Muscle of leg (tissue), 11 donors: ENCODE data around the gene CIT. TPM values are rescaled to one million over a fixed set of nuclear protein-coding genes. Genes with fewer than 3 reads are reported as not detected.
"Not testable (repeated sequence)": the region's sequence is repeated elsewhere in the genome, so short reads cannot be mapped to it uniquely, and the experiment has no call there.

Source experiments
- DNase-seq: peaks from one replicate; pipeline ENCODE4 v3.0.0; 2013
- H3K27ac ChIP-seq: one replicate; pipeline ENCODE4 v1.5.1; 2013; ENCODE audit warnings: mild to moderate bottlenecking, low read length, control low read depth
- H3K27me3 ChIP-seq: one replicate; pipeline ENCODE4 v1.6.1; 2013; ENCODE audit warnings: low read length; ENCODE audit not compliant: control insufficient read depth, insufficient read depth
- H3K36me3 ChIP-seq: one replicate; pipeline ENCODE4 v1.6.1; 2013; ENCODE audit warnings: low read length; ENCODE audit not compliant: control insufficient read depth, insufficient read depth
- H3K4me1 ChIP-seq: one replicate; pipeline ENCODE4 v1.6.1; 2013; ENCODE audit warnings: low read length; ENCODE audit not compliant: control insufficient read depth, insufficient read depth
- H3K4me3 ChIP-seq: one replicate; pipeline ENCODE4 v1.5.1; 2013; ENCODE audit warnings: low read length, control low read depth
- H3K9me3 ChIP-seq: replicated peaks from 2 replicates; pipeline ENCODE4 v1.6.1; 2013; ENCODE audit warnings: low read depth, low read length; ENCODE audit not compliant: control insufficient read depth
- WGBS: methylation state at CpG from one replicate; pipeline ENCODE4 v1.1.5; 2013; ENCODE audit warnings: missing lambda C conversion rate; ENCODE audit not compliant: insufficient coverage; 5-methylcytosine and 5-hydroxymethylcytosine counted together
- polyA plus RNA-seq, 8 donors: library from polyadenylated mRNA; unstranded; fragments of 120-200 nt; gene quantifications; one replicate each; pipeline versions ENCODE4 v1.2.1 to v1.2.3, GENCODE V29; 2013; ENCODE audit warnings: inconsistent platforms in 1 of 8, low replicate concordance in 1 of 8; ENCODE audit not compliant: insufficient read length in 8 of 8, insufficient read depth in 1 of 8
- total RNA-seq: library from RNA; stranded (reverse); fragments of 120-200 nt; gene quantifications from one replicate; pipeline ENCODE4 v1.2.4, GENCODE V29; 2013

CIT gene
- total and polyA plus RNA-seq, 9 donors: 5.8 to 12.3 (median 9.2) TPM

GRCh38 chr12:119666226-119666795 is 210.8 kb downstream of the CIT start:
- Histone ChIP-seq H3K4me1 (peaks cover 5% of the 10 kb centered on the region), H3K27ac (no peak overlapping the region), H3K9me3 (no peaks in the 10 kb centered on the region), H3K4me3 (no peak overlapping the region), H3K27me3 (no peaks in the 10 kb centered on the region), H3K36me3 (peaks cover 3% of the 10 kb centered on the region)
- no CpG with 5 or more reads among the region's 2 CpGs for WGBS
- DNase-seq: no peak

- Histone ChIP-seq H3K27ac (no peak overlapping the region), H3K9me3 (no peaks in the 10 kb centered on the region), H3K36me3 (peaks cover 2% of the 10 kb centered on the region), H3K4me3 (no peak overlapping the region), H3K27me3 (no peaks in the 10 kb centered on the region), H3K4me1 (peaks cover 5% of the 10 kb centered on the region)
- DNase-seq: no peak
- WGBS: 77% methylated on average over 2 of the region's 4 CpGs
Observed at GRCh38 chr12:119665164-119665929, 211.8 kb downstream of the CIT start.

GRCh38 chr12:119664642-119665041 is 212.5 kb downstream of the CIT start:
- Histone ChIP-seq H3K9me3 (no peaks in the 10 kb centered on the region), H3K27me3 (no peaks in the 10 kb centered on the region), H3K4me3 (no peak overlapping the region), H3K27ac (no peak overlapping the region), H3K36me3 (no peaks in the 10 kb centered on the region), H3K4me1 (peaks cover 2% of the 10 kb centered on the region)
- DNase-seq: no peak
- WGBS: no CpG with 5 or more reads among the region's 1 CpG

- H3K36me3 ChIP-seq: no peaks in the 10 kb centered on the region
- no peaks in the 10 kb centered on the region for H3K4me1 ChIP-seq
- 100% methylated on average over 1 of the region's 4 CpGs for WGBS
- no peaks in the 10 kb centered on the region for H3K9me3 ChIP-seq
- no peak overlapping the region for H3K27ac ChIP-seq
- DNase-seq: no peak
- H3K4me3 ChIP-seq: no peak overlapping the region
- H3K27me3 ChIP-seq: no peaks in the 10 kb centered on the region
Observed at GRCh38 chr12:119661882-119662281, 215.2 kb downstream of the CIT start.

- H3K27me3 ChIP-seq: no peaks in the 10 kb centered on the region
- H3K9me3 ChIP-seq: no peaks in the 10 kb centered on the region
- no peaks in the 10 kb centered on the region for H3K4me1 ChIP-seq
- no peak for DNase-seq
- H3K27ac ChIP-seq: no peak overlapping the region
- 100% methylated on average over 1 of the region's 5 CpGs for WGBS
- no peak overlapping the region for H3K4me3 ChIP-seq
- no peaks in the 10 kb centered on the region for H3K36me3 ChIP-seq
Observed at GRCh38 chr12:119660076-119660475, 217.0 kb downstream of the CIT start.

- Histone ChIP-seq H3K4me3 (no peak overlapping the region), H3K36me3 (no peaks in the 10 kb centered on the region), H3K4me1 (no peaks in the 10 kb centered on the region), H3K9me3 (no peaks in the 10 kb centered on the region), H3K27ac (no peak overlapping the region), H3K27me3 (no peaks in the 10 kb centered on the region)
- WGBS: no CpG with 5 or more reads among the region's 6 CpGs
- no peak for DNase-seq
Observed at GRCh38 chr12:119659289-119659897, 217.7 kb downstream of the CIT start.

GRCh38 chr12:119658166-119658565 is 219.0 kb downstream of the CIT start:
- H3K36me3 ChIP-seq, H3K4me3 ChIP-seq, DNase-seq, H3K9me3 ChIP-seq, H3K27me3 ChIP-seq, H3K27ac ChIP-seq, H3K4me1 ChIP-seq: not testable (repeated sequence)
- WGBS: 86% methylated on average over 1 of the region's 6 CpGs

- DNase-seq, H3K27me3 ChIP-seq, H3K4me1 ChIP-seq, H3K36me3 ChIP-seq, H3K27ac ChIP-seq, H3K4me3 ChIP-seq: not testable (repeated sequence)
- 31% methylated on average over 2 of the region's 2 CpGs for WGBS
- H3K9me3 ChIP-seq: peaks cover 11% of the 10 kb centered on the region
Observed at GRCh38 chr12:119657001-119657400, 220.1 kb downstream of the CIT start.

- no peak for DNase-seq
- Histone ChIP-seq H3K4me1 (no peaks in the 10 kb centered on the region), H3K9me3 (peaks cover 12% of the 10 kb centered on the region), H3K27ac (no peak overlapping the region), H3K4me3 (no peak overlapping the region), H3K36me3 (no peaks in the 10 kb centered on the region), H3K27me3 (no peaks in the 10 kb centered on the region)
- no CpG with 5 or more reads among the region's 3 CpGs for WGBS
Observed at GRCh38 chr12:119652665-119653064, 224.5 kb downstream of the CIT start.

GRCh38 chr12:119649202-119649808 is 227.8 kb downstream of the CIT start:
- H3K4me3 ChIP-seq: no peak overlapping the region
- H3K36me3 ChIP-seq: no peaks in the 10 kb centered on the region
- H3K9me3 ChIP-seq: peaks cover 12% of the 10 kb centered on the region
- H3K4me1 ChIP-seq: peaks cover 10% of the 10 kb centered on the region
- no CpG with 5 or more reads among the region's 4 CpGs for WGBS
- no peak for DNase-seq
- H3K27me3 ChIP-seq: no peaks in the 10 kb centered on the region
- no peak overlapping the region for H3K27ac ChIP-seq
